KMS-11 (cell line): Measurements from ENCODE around the gene SCN3A.

ENCODE experiments used
- H2AFZ ChIP-seq: fragments of 200-600 bp; sonication (generic); 2 replicates; pipeline ENCODE4 v1.6.1; 2016; ENCODE audit warnings: antibody characterized with exemption, mixed run types, low read depth
- H3K27ac ChIP-seq: fragments of 200-600 bp; sonication (generic); 2 replicates; pipeline ENCODE4 v1.6.1; 2016; ENCODE audit warnings: mild to moderate bottlenecking, mixed run types
- H3K27me3 ChIP-seq: fragments of 200-600 bp; sonication (generic); 2 replicates; pipeline ENCODE4 v1.6.1; 2017; ENCODE audit warnings: mild to moderate bottlenecking, low read depth, mixed run types, moderate library complexity; ENCODE audit not compliant: insufficient read depth
- H3K36me3 ChIP-seq: fragments of 200-600 bp; sonication (generic); 2 replicates; pipeline ENCODE4 v1.6.1; 2017; ENCODE audit warnings: mild to moderate bottlenecking, mixed run types; ENCODE audit not compliant: insufficient read depth
- H3K4me1 ChIP-seq: fragments of 200-600 bp; sonication (generic); 2 replicates; pipeline ENCODE4 v1.6.1; 2016; ENCODE audit warnings: mild to moderate bottlenecking, low read depth, mixed run types; ENCODE audit not compliant: poor library complexity, severe bottlenecking
- H3K4me2 ChIP-seq: fragments of 200-600 bp; sonication (generic); 2 replicates; pipeline ENCODE4 v1.7.0; 2016; ENCODE audit warnings: mild to moderate bottlenecking, mixed run types
- H3K4me3 ChIP-seq: fragments of 200-600 bp; sonication (generic); IDR thresholded peaks from 2 replicates; pipeline ENCODE4 v1.6.1; 2017; ENCODE audit warnings: low read depth, low read length, mixed read lengths; ENCODE audit not compliant: insufficient read depth
- H3K79me2 ChIP-seq: fragments of 200-600 bp; sonication (generic); 2 replicates; pipeline ENCODE4 v1.6.1; 2016; ENCODE audit warnings: low read depth, mixed run types; ENCODE audit not compliant: insufficient read depth
- H3K9ac ChIP-seq: fragments of 200-600 bp; sonication (generic); 2 replicates; pipeline ENCODE4 v1.6.1; 2016; ENCODE audit warnings: mild to moderate bottlenecking, mixed run types
- H4K20me1 ChIP-seq: fragments of 200-600 bp; sonication (generic); 2 replicates; pipeline ENCODE4 v1.6.1; 2016; ENCODE audit warnings: mild to moderate bottlenecking, mixed run types; ENCODE audit not compliant: insufficient read depth
- CTCF ChIP-seq: fragments of 200-600 bp; sonication (generic); conservative IDR thresholded peaks from 2 replicates; pipeline ENCODE4 v1.6.1; 2017; ENCODE audit warnings: low read depth, mild to moderate bottlenecking, antibody characterized with exemption, low read length, moderate library complexity, mixed read lengths

Gene SCN3A

DNA sequence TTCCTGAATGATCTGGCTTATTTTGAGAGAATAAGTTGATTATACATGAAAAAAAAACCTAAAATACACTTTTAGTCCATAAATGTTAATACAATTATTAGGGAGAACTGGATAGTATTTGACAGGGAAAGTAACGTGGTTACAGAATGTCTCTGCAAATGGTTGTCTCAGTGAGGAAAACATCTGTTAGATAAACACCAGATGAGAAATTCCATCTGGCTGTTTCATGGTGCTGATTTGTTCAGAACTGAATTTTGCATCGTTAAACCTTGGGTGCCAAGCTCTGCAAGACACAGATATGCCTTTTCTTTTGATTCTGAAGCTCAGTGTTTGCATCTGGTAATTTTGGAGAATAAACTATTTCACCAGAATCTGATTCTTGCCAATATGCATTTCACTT lies 90.4 kb downstream of the SCN3A start:
- Histone ChIP-seq H3K27me3 (no peaks in the 10 kb centered on the region), H2AFZ (no peak overlapping the region), H3K4me2 (no peak overlapping the region), H4K20me1 (no peaks in the 10 kb centered on the region), H3K27ac (no peak overlapping the region), H3K4me3 (no peak overlapping the region), H3K79me2 (no peaks in the 10 kb centered on the region), H3K36me3 (no peaks in the 10 kb centered on the region), H3K4me1 (no peaks in the 10 kb centered on the region), H3K9ac (no peak overlapping the region)
- no peak for TF ChIP-seq CTCF

DNA sequence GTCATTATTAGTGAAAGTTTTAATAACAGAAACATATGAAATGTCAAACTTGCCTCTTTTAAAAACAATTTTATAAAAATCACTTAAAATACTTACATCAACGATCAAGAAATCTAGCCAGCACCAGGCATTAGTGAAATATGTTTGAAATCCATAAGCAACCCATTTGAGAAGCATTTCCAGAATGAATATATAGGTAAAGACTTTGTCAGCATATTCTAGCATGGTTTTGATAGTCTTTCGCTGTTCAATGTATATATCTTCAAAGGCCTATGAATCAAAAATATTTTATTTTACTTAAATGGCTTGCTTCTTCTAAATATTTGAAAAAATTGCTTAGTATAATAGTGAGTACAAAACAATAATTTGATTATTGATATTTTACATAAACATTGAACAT lies 91.1 kb downstream of the SCN3A start:
- H3K27me3 ChIP-seq: no peaks in the 10 kb centered on the region
- H3K4me1 ChIP-seq: no peaks in the 10 kb centered on the region
- no peak overlapping the region for H3K4me3 ChIP-seq
- H3K36me3 ChIP-seq: no peaks in the 10 kb centered on the region
- TF ChIP-seq CTCF: no peak
- H3K4me2 ChIP-seq: no peak overlapping the region
- no peak overlapping the region for H3K9ac ChIP-seq
- no peaks in the 10 kb centered on the region for H3K79me2 ChIP-seq
- no peak overlapping the region for H3K27ac ChIP-seq
- no peak overlapping the region for H2AFZ ChIP-seq
- no peaks in the 10 kb centered on the region for H4K20me1 ChIP-seq

DNA sequence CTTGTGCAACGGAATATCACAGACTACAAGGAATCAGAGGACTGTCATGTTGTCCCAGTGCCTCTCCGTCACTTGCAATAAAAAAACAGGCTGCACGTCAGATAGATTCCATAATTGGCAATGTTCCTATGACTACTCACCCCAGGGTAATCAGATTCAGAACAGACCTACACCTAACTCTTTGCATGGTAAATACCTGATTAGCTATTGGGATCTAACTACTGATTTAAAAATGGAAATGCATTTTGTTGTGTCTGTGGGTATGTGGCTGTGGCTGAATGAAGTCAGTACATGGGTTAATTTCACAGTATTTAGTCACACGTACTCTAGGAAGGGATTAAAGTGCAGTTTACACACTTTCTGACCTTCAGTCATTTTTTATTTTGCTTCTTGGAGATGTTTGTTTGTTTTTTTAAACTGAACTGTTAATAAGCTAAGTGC lies 91.7 kb downstream of the SCN3A start:
- Histone ChIP-seq H3K4me3 (no peak overlapping the region), H3K4me1 (no peaks in the 10 kb centered on the region), H4K20me1 (no peaks in the 10 kb centered on the region), H3K9ac (no peak overlapping the region), H3K27me3 (no peaks in the 10 kb centered on the region), H3K27ac (no peak overlapping the region), H3K4me2 (no peak overlapping the region), H2AFZ (no peak overlapping the region), H3K79me2 (no peaks in the 10 kb centered on the region), H3K36me3 (no peaks in the 10 kb centered on the region)
- TF ChIP-seq CTCF: no peak

DNA sequence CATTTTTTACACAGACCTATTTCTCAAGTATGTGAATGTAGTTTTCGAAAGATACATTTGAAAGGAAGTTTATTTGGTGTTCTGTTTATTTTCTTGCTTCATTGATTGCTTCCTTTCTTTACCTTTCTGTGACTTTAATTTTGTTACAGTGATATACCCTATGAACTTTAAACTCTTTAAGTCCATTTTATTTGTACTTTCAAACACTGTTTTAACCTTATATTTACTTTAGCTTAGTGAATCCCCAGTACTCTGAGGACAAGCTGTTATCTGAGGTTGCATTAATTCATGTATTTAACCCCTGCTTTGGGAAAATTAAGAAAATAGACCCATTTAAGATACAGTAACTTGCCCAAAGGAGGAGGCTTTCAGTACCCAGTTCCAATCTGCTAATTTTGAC lies 93.5 kb downstream of the SCN3A start:
- Histone ChIP-seq H3K79me2 (no peaks in the 10 kb centered on the region), H4K20me1 (no peaks in the 10 kb centered on the region), H3K4me2 (no peak overlapping the region), H3K9ac (no peak overlapping the region), H3K27ac (no peak overlapping the region), H3K4me1 (no peaks in the 10 kb centered on the region), H2AFZ (no peak overlapping the region), H3K27me3 (no peaks in the 10 kb centered on the region), H3K4me3 (no peak overlapping the region), H3K36me3 (no peaks in the 10 kb centered on the region)
- TF ChIP-seq CTCF: no peak

DNA sequence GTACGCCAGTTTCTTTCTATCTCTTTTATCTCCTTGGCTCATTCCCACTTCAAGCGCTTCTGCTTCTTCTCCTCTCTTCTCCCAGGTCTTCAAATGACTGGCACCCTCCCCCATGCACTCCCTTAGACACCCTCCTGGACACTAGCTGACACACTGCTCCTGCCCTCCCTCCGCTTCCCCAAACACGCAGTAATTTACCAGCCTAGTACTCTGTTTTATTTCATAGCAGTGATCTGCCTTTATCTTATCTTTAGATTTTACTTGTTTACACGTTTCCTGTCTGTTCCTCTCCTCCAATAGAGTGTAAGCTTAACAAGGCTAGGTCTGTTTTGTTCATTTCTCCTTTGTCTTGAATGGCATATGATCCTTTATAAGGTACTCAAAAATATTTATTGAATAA lies 93.9 kb downstream of the SCN3A start:
- Histone ChIP-seq H3K27me3 (no peaks in the 10 kb centered on the region), H3K9ac (no peak overlapping the region), H3K4me3 (no peak overlapping the region), H3K4me2 (no peak overlapping the region), H3K4me1 (no peaks in the 10 kb centered on the region), H3K79me2 (no peaks in the 10 kb centered on the region), H4K20me1 (no peaks in the 10 kb centered on the region), H3K36me3 (no peaks in the 10 kb centered on the region), H2AFZ (no peak overlapping the region), H3K27ac (no peak overlapping the region)
- no peak for TF ChIP-seq CTCF
